GM23338 (cell line): ENCODE results near the gene BLOC1S6. TPM values are rescaled to one million over a fixed set of nuclear protein-coding genes. Genes with fewer than 3 reads are reported as not detected.

ENCODE experiments used
- ATAC-seq: fragments of 200-7000 bp; cut with Tn5 transposase; 3 replicates; pipeline ENCODE4 v1.9.1; 2020
- DNase-seq: peaks from one replicate; pipeline ENCODE4 v3.0.0-alpha.2; 2015; ENCODE audit warnings: low spot score
- H2AFZ ChIP-seq: fragments of 200-600 bp; sonication (generic); 2 replicates; pipeline ENCODE4 v1.8.0; 2016; ENCODE audit warnings: antibody characterized with exemption, mild to moderate bottlenecking, moderate library complexity
- H3F3A ChIP-seq: fragments of 200-600 bp; sonication (generic); replicated peaks from 2 replicates; pipeline ENCODE4 v1.8.0; 2017; ENCODE audit warnings: antibody characterized with exemption, mixed run types, low read depth
- H3K27ac ChIP-seq: fragments of 200-600 bp; sonication (generic); 2 replicates; pipeline ENCODE4 v1.6.1; 2016; ENCODE audit warnings: low read depth
- H3K27me3 ChIP-seq: fragments of 200-600 bp; sonication (generic); 2 replicates; pipeline ENCODE4 v1.8.0; 2016; ENCODE audit warnings: mild to moderate bottlenecking, mixed run types, moderate library complexity; ENCODE audit not compliant: insufficient read depth
- H3K36me3 ChIP-seq: fragments of 200-600 bp; sonication (generic); 2 replicates; pipeline ENCODE4 v1.8.0; 2016; ENCODE audit warnings: mild to moderate bottlenecking; ENCODE audit not compliant: insufficient read depth
- H3K4me1 ChIP-seq: fragments of 200-600 bp; sonication (generic); 2 replicates; pipeline ENCODE4 v1.8.0; 2016; ENCODE audit warnings: mild to moderate bottlenecking, moderate library complexity; ENCODE audit not compliant: insufficient read depth
- H3K4me2 ChIP-seq: fragments of 200-600 bp; sonication (generic); 2 replicates; pipeline ENCODE4 v1.7.1; 2017; ENCODE audit warnings: mixed run types
- H3K4me3 ChIP-seq: fragments of 200-600 bp; sonication (generic); 2 replicates; pipeline ENCODE4 v1.6.1; 2016; ENCODE audit warnings: mixed run types
- H3K79me2 ChIP-seq: fragments of 200-600 bp; sonication (generic); replicated peaks from 2 replicates; pipeline ENCODE4 v1.8.0; 2017; ENCODE audit warnings: mild to moderate bottlenecking; ENCODE audit not compliant: insufficient read depth
- H3K9me2 ChIP-seq: fragments of 200-600 bp; sonication (generic); 2 replicates; pipeline ENCODE4 v1.8.0; 2017; ENCODE audit not compliant: insufficient read depth
- H4K20me1 ChIP-seq: fragments of 200-600 bp; sonication (generic); replicated peaks from 2 replicates; pipeline ENCODE4 v1.8.0; 2017; ENCODE audit warnings: mild to moderate bottlenecking; ENCODE audit not compliant: insufficient read depth
- H3K27ac Mint-ChIP-seq: 2 replicates; pipeline ENCODE4 v1.8.0; 2020; ENCODE audit warnings: inconsistent platforms, mild to moderate bottlenecking, moderate library complexity, mixed read lengths
- H3K27me3 Mint-ChIP-seq: 3 replicates; pipeline ENCODE4 v1.8.0; 2022; ENCODE audit warnings: low read depth, mild to moderate bottlenecking, moderate library complexity, mixed read lengths, inconsistent platforms; ENCODE audit not compliant: insufficient read depth, poor library complexity
- H3K36me3 Mint-ChIP-seq: 3 replicates; pipeline ENCODE4 v1.8.0; 2021; ENCODE audit warnings: low read depth, mild to moderate bottlenecking, inconsistent platforms, moderate library complexity, mixed read lengths
- H3K4me1 Mint-ChIP-seq: 3 replicates; pipeline ENCODE4 v1.8.0; 2020; ENCODE audit warnings: mild to moderate bottlenecking, inconsistent platforms, mixed read lengths
- H3K4me3 Mint-ChIP-seq: 3 replicates; pipeline ENCODE4 v1.8.0; 2021; ENCODE audit warnings: moderate library complexity, mild to moderate bottlenecking, inconsistent platforms, mixed read lengths
- H3K9me3 Mint-ChIP-seq: 3 replicates; pipeline ENCODE4 v1.8.0; 2020; ENCODE audit warnings: moderate library complexity, mild to moderate bottlenecking, inconsistent platforms, mixed read lengths
- CREB1 ChIP-seq: fragments of 250-450 bp; sonication (Bioruptor Pico); IDR thresholded peaks from 2 replicates; pipeline ENCODE4 v1.5.0; 2020; ENCODE audit warnings: low read depth, mild to moderate bottlenecking, moderate library complexity
- EZH2 ChIP-seq: fragments of 200-600 bp; sonication (generic); IDR thresholded peaks from one replicate; pipeline ENCODE4 v1.8.0; 2017; ENCODE audit warnings: antibody characterized with exemption, mild to moderate bottlenecking, low read depth; ENCODE audit not compliant: unreplicated experiment
- EZH2phosphoT487 ChIP-seq: fragments of 200-600 bp; sonication (generic); IDR thresholded peaks from one replicate; pipeline ENCODE4 v1.8.1; 2018; ENCODE audit warnings: antibody characterized with exemption; ENCODE audit not compliant: unreplicated experiment
- JUNB ChIP-seq: IDR thresholded peaks from one replicate; pipeline ENCODE4 v1.6.1; 2016; ENCODE audit warnings: antibody characterized with exemption; ENCODE audit not compliant: unreplicated experiment
- NANOG ChIP-seq: IDR thresholded peaks from 2 replicates; pipeline ENCODE4 v1.6.1; 2016; ENCODE audit warnings: antibody characterized with exemption, borderline replicate concordance
- STAT1 ChIP-seq: IDR thresholded peaks from one replicate; pipeline ENCODE4 v1.6.1; 2016; ENCODE audit warnings: antibody characterized with exemption; ENCODE audit not compliant: unreplicated experiment
- ZNF114 ChIP-seq: fragments of 250-450 bp; sonication (Bioruptor Pico); IDR thresholded peaks from 2 replicates; pipeline ENCODE4 v1.5.0; 2020; ENCODE audit warnings: mild to moderate bottlenecking, moderate library complexity
- ZNF331 ChIP-seq: fragments of 250-450 bp; sonication (Bioruptor Pico); IDR thresholded peaks from 2 replicates; pipeline ENCODE4 v1.5.0; 2020; ENCODE audit warnings: low read depth, mild to moderate bottlenecking, moderate library complexity
- polyA plus RNA-seq: library from polyadenylated mRNA; unstranded; fragments of >200 nt; fragmentation: Nextera tagmentation; extraction: Ambion mirVana; gene quantifications from 2 replicates; pipeline ENCODE4 v1.2.1, GENCODE V29; 2016
- total RNA-seq: library from RNA; depleted of rRNA; stranded (reverse); fragments of >200 nt; shearing (Covaris generic); gene quantifications from 2 replicates; pipeline ENCODE4 v1.2.3, GENCODE V29; 2014
- TF ChIP-seq, protein P1 (sequence below): IDR thresholded peaks from 2 replicates; pipeline ENCODE4 v1.6.1; 2016; ENCODE audit warnings: antibody characterized with exemption
- TF ChIP-seq, protein P2 (sequence below): IDR thresholded peaks from one replicate; pipeline ENCODE4 v1.6.1; 2018; ENCODE audit warnings: antibody characterized with exemption; ENCODE audit not compliant: unreplicated experiment
- TF ChIP-seq, protein P3 (sequence below): fragments of 250-450 bp; sonication (Bioruptor Pico); IDR thresholded peaks from 2 replicates; pipeline ENCODE4 v1.5.0; 2020; ENCODE audit warnings: mild to moderate bottlenecking, moderate library complexity

BLOC1S6 gene
- total and polyA plus RNA-seq, 2 experiments from 2014 or later = 20.9 to 28.4 TPM

DNA sequence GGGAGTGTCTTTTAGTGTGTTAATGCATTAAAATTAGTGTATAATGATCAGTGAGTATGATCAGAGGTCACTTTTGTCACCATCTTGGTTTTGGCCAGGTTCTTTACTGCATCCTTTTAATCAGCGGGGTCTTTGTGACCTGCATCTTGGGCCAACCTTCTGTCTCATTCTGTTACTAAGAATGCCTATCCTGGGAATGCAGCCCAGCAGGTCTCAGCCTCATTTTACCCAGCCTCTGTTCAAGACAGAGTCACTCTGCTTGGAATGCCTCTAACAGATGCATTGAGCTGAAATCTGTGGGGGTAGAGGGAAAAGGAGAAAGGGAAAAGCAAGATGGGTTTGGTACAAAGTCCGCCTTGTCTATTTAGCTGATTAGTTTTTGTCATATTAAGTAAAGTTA lies 5.3 kb upstream of the BLOC1S6 start (continued):
- no peak for TF ChIP-seq STAT1
- no peak for TF ChIP-seq NANOG
- TF ChIP-seq EZH2phosphoT487 = no peak
- TF ChIP-seq, protein P1, sequence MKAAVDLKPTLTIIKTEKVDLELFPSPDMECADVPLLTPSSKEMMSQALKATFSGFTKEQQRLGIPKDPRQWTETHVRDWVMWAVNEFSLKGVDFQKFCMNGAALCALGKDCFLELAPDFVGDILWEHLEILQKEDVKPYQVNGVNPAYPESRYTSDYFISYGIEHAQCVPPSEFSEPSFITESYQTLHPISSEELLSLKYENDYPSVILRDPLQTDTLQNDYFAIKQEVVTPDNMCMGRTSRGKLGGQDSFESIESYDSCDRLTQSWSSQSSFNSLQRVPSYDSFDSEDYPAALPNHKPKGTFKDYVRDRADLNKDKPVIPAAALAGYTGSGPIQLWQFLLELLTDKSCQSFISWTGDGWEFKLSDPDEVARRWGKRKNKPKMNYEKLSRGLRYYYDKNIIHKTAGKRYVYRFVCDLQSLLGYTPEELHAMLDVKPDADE = no peak
- TF ChIP-seq CREB1 (CRISPR knock-in tag) = no peak
- TF ChIP-seq, protein P2, sequence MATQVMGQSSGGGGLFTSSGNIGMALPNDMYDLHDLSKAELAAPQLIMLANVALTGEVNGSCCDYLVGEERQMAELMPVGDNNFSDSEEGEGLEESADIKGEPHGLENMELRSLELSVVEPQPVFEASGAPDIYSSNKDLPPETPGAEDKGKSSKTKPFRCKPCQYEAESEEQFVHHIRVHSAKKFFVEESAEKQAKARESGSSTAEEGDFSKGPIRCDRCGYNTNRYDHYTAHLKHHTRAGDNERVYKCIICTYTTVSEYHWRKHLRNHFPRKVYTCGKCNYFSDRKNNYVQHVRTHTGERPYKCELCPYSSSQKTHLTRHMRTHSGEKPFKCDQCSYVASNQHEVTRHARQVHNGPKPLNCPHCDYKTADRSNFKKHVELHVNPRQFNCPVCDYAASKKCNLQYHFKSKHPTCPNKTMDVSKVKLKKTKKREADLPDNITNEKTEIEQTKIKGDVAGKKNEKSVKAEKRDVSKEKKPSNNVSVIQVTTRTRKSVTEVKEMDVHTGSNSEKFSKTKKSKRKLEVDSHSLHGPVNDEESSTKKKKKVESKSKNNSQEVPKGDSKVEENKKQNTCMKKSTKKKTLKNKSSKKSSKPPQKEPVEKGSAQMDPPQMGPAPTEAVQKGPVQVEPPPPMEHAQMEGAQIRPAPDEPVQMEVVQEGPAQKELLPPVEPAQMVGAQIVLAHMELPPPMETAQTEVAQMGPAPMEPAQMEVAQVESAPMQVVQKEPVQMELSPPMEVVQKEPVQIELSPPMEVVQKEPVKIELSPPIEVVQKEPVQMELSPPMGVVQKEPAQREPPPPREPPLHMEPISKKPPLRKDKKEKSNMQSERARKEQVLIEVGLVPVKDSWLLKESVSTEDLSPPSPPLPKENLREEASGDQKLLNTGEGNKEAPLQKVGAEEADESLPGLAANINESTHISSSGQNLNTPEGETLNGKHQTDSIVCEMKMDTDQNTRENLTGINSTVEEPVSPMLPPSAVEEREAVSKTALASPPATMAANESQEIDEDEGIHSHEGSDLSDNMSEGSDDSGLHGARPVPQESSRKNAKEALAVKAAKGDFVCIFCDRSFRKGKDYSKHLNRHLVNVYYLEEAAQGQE = no peak

DNA sequence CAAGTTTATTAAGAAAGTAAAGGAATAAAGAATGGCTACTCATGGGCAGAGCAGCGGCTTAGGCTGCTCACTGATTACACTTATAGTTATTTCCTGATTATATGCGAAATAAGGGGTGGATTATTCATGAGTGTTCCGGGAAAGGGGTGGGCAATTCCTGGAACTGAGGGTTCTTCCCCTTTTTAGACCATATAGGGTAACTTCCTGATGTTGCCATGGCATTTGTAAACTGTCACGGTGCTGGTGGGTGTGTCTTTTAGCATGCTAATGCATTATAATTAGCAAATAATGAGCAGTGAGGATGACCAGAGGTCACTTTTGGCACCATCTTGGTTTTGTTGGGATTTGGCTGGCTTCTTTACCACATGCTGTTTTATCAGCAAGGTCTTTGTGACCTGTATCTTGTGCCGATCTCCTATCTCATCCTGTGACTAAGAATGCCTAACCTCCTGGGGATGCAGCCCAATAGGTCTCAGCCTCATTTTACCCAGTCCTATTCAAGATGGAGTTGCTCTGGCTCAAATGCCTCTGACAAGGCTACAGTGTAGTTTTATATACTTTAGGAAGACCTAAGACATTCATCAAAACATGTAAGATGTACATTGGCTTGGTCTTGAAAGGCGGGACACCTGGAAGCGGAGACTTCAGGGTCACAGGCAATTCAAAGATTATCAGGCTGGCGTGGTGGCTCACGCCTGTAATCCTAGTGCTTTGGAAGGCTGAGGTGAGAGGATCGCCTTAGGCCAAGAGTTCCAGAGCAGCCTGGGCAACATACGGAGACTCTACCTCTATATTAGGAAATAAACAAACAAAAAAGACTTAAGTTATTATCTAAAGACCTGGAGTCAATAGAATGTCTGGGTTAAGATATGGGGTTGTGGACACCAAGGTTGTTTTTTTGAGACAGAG lies 3.2 kb upstream of the BLOC1S6 start:
- no peak overlapping the region for H3K4me3 Mint-ChIP-seq
- no peaks in the 10 kb centered on the region for H3K36me3 Mint-ChIP-seq
- H2AFZ ChIP-seq = no peak overlapping the region
- no peak for DNase-seq
- peaks cover 13% of the 10 kb centered on the region for H3K4me1 ChIP-seq
- no peaks in the 10 kb centered on the region for H4K20me1 ChIP-seq
- no peak for ATAC-seq
- H3K27ac ChIP-seq = no peak overlapping the region
- no peaks in the 10 kb centered on the region for H3K9me2 ChIP-seq
- H3K36me3 ChIP-seq = no peaks in the 10 kb centered on the region
- H3K4me2 ChIP-seq = no peak overlapping the region
- no peak overlapping the region for H3K27ac Mint-ChIP-seq
- peaks cover 3% of the 10 kb centered on the region; the same call in 1 of the 2 replicates for H3F3A ChIP-seq
- H3K27me3 Mint-ChIP-seq = peaks cover 12% of the 10 kb centered on the region
- H3K9me3 Mint-ChIP-seq = no peaks in the 10 kb centered on the region
- H3K4me3 ChIP-seq = no peak overlapping the region
- H3K4me1 Mint-ChIP-seq = peaks cover 20% of the 10 kb centered on the region; the same call in 2 of the 3 replicates
- H3K79me2 ChIP-seq = peaks cover 14% of the 10 kb centered on the region
- no peaks in the 10 kb centered on the region for H3K27me3 ChIP-seq
- no peak for TF ChIP-seq JUNB
- TF ChIP-seq, protein P1 = no peak
- no peak for TF ChIP-seq STAT1
- no peak for TF ChIP-seq ZNF331 (CRISPR knock-in tag)
- TF ChIP-seq NANOG = no peak
- TF ChIP-seq, protein P3, sequence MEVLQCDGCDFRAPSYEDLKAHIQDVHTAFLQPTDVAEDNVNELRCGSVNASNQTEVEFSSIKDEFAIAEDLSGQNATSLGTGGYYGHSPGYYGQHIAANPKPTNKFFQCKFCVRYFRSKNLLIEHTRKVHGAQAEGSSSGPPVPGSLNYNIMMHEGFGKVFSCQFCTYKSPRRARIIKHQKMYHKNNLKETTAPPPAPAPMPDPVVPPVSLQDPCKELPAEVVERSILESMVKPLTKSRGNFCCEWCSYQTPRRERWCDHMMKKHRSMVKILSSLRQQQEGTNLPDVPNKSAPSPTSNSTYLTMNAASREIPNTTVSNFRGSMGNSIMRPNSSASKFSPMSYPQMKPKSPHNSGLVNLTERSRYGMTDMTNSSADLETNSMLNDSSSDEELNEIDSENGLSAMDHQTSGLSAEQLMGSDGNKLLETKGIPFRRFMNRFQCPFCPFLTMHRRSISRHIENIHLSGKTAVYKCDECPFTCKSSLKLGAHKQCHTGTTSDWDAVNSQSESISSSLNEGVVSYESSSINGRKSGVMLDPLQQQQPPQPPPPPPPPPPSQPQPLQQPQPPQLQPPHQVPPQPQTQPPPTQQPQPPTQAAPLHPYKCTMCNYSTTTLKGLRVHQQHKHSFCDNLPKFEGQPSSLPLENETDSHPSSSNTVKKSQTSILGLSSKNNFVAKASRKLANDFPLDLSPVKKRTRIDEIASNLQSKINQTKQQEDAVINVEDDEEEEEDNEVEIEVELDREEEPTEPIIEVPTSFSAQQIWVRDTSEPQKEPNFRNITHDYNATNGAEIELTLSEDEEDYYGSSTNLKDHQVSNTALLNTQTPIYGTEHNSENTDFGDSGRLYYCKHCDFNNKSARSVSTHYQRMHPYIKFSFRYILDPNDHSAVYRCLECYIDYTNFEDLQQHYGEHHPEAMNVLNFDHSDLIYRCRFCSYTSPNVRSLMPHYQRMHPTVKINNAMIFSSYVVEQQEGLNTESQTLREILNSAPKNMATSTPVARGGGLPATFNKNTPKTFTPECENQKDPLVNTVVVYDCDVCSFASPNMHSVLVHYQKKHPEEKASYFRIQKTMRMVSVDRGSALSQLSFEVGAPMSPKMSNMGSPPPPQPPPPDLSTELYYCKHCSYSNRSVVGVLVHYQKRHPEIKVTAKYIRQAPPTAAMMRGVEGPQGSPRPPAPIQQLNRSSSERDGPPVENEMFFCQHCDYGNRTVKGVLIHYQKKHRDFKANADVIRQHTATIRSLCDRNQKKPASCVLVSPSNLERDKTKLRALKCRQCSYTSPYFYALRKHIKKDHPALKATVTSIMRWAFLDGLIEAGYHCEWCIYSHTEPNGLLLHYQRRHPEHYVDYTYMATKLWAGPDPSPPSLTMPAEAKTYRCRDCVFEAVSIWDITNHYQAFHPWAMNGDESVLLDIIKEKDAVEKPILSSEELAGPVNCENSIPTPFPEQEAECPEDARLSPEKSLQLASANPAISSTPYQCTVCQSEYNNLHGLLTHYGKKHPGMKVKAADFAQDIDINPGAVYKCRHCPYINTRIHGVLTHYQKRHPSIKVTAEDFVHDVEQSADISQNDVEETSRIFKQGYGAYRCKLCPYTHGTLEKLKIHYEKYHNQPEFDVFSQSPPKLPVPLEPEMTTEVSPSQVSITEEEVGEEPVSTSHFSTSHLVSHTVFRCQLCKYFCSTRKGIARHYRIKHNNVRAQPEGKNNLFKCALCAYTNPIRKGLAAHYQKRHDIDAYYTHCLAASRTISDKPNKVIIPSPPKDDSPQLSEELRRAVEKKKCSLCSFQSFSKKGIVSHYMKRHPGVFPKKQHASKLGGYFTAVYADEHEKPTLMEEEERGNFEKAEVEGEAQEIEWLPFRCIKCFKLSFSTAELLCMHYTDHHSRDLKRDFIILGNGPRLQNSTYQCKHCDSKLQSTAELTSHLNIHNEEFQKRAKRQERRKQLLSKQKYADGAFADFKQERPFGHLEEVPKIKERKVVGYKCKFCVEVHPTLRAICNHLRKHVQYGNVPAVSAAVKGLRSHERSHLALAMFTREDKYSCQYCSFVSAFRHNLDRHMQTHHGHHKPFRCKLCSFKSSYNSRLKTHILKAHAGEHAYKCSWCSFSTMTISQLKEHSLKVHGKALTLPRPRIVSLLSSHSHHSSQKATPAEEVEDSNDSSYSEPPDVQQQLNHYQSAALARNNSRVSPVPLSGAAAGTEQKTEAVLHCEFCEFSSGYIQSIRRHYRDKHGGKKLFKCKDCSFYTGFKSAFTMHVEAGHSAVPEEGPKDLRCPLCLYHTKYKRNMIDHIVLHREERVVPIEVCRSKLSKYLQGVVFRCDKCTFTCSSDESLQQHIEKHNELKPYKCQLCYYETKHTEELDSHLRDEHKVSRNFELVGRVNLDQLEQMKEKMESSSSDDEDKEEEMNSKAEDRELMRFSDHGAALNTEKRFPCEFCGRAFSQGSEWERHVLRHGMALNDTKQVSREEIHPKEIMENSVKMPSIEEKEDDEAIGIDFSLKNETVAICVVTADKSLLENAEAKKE (CRISPR knock-in tag) = no peak
- TF ChIP-seq ZNF114 = no peak
- TF ChIP-seq EZH2 = no peak
